ENCODE results near the gene SRL.

GRCh38 chr16:4179020-4179419 is 62.9 kb downstream of the SRL start:
- TF ChIP-seq CTCF (IDR thresholded peaks at IDR 0.05 in 8 of 11, conservative IDR thresholded peaks at IDR 0.05 in 3 of 11) (no peak), POLR2A (IDR thresholded peaks at IDR 0.05) (no peak), POLR2AphosphoS5 (IDR thresholded peaks at IDR 0.05) (no peak)
